ENCODE measurements around the gene SLC35E2B. TPM values are rescaled to one million over a fixed set of nuclear protein-coding genes. Genes with fewer than 3 reads are reported as not detected.

Gene SLC35E2B
- total and polyA plus RNA-seq, 2 of the 8 experiments (the other 6 are each of a cell fraction or from before 2014, with no cell fraction given), result 25.9 to 46.7 TPM

DNA sequence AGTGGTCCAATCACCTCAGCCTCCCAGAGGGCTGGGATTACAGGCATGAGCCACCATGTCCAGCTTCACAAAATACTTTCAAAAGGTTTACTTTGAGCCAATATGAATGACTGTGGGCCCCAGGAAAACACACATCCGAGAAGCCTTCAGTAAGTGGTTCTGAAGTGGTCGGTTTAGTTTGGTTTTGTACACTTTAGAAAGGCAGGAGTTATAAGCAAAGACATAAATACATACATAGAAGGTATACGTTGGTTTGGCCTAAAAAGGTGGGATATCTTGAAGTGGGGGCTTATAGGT lies 80.5 kb downstream of the SLC35E2B start:
- ChIA-PET POLR2A (ENCODE audit: partially characterized antibody) (interaction anchor here (0.8 kb wide), 1 partner anchor 10 kb away, joined by 3 read pairs; no protein-coding TSS in a partner anchor), CTCF (ENCODE audit: partially characterized antibody) (no interaction called here)
- H4K91ac ChIP-seq (replicated peaks; ENCODE audit: insufficient read length, low read length), result no peak overlapping the region
- H2BK15ac ChIP-seq (ENCODE audit: low read length), result no peak overlapping the region
- no peak overlapping the region for H3K56ac ChIP-seq (replicated peaks; ENCODE audit: insufficient read length, low read depth, low read length)
- H3K36me3 ChIP-seq (ENCODE audit: control insufficient read depth in 2 of 4, insufficient read depth in 4 of 4, low read length in 3 of 4), result no peaks in the 10 kb centered on the region
- H3K23me2 ChIP-seq (ENCODE audit: low read depth, low read length), result peaks cover 6% of the 10 kb centered on the region; the same call in 1 of the 2 replicates
- no peak overlapping the region for H2AFZ ChIP-seq (ENCODE audit: low read length)
- H3K14ac ChIP-seq (ENCODE audit: insufficient read length), result no peak overlapping the region
- H2AK5ac ChIP-seq (ENCODE audit: low read depth, low read length), result no peak overlapping the region
- H4K20me1 ChIP-seq (replicated peaks in 1 of 2; ENCODE audit: control insufficient read depth in 1 of 2, insufficient read depth in 2 of 2, low read length in 2 of 2), result peaks cover 4 to 18% of the 10 kb centered on the region in 2 experiments
- H3K23ac ChIP-seq (ENCODE audit: insufficient read length), result no peak overlapping the region
- H4K8ac ChIP-seq (ENCODE audit: extremely low read depth, insufficient read depth, low read length), result no peak overlapping the region
- no peak overlapping the region for H3K4me2 ChIP-seq (ENCODE audit: insufficient read depth in 1 of 2, low read depth in 2 of 2, low read length in 2 of 2)
- no peak overlapping the region for H3K18ac ChIP-seq (ENCODE audit: extremely low read depth, low read length)
- FAIRE-seq (no peak), DNase-seq (ENCODE audit: low read depth in 1 of 2, low spot score in 2 of 2) (no peak)
- WGBS, 2 experiments (ENCODE audit: extremely low coverage in 1 of 2, insufficient coverage in 1 of 2, insufficient read length in 1 of 2, insufficient replicate concordance in 2 of 2, low coverage in 1 of 2, low lambda C conversion rate in 2 of 2, missing lambda C conversion rate in 1 of 2), result 98% methylated on average over 3 of the region's 3 CpGs; no CpG with 5 or more reads in 1 of the 2 experiments
- no peak overlapping the region for H3K9ac ChIP-seq (replicated peaks in 1 of 4; ENCODE audit: extremely low read depth in 1 of 4, low read depth in 3 of 4, low read length in 3 of 4)
- no peak overlapping the region for H3K4ac ChIP-seq (replicated peaks; ENCODE audit: insufficient read length, low read depth, low read length)
- no peak overlapping the region for H3K4me3 ChIP-seq (ENCODE audit: extremely low read depth in 1 of 4, insufficient read depth in 2 of 4, low read depth in 3 of 4, low read length in 4 of 4)
- H2BK5ac ChIP-seq (ENCODE audit: low read depth, low read length), result no peak overlapping the region
- peaks cover 0 to 13% of the 10 kb centered on the region in 2 experiments; a peak in 2 of 4 replicates for H3K79me2 ChIP-seq (ENCODE audit: control insufficient read depth in 1 of 2, insufficient read depth in 2 of 2, low read length in 2 of 2)
- H3K9me3 ChIP-seq (ENCODE audit: insufficient read depth in 2 of 2, low read depth in 1 of 2, low read length in 1 of 2), result no peaks in the 10 kb centered on the region
- H4K5ac ChIP-seq (ENCODE audit: insufficient read length, low read depth, low read length), result no peak overlapping the region
- H3K27ac ChIP-seq (ENCODE audit: low read depth, low read length), result no peak overlapping the region
- H2BK20ac ChIP-seq (ENCODE audit: low read length), result no peak overlapping the region
- peaks cover 3% of the 10 kb centered on the region for H3K79me1 ChIP-seq (ENCODE audit: low read depth, low read length)
- TF ChIP-seq SIX5 (IDR thresholded peaks at IDR 0.05; ENCODE audit: low read depth, low read length) (no peak), TAF7 (optimal IDR thresholded peaks at IDR 0.05; ENCODE audit: borderline replicate concordance, low read depth, low read length) (no peak), RXRA (IDR thresholded peaks at IDR 0.05; ENCODE audit: insufficient read depth, low read depth, low read length) (no peak), JUND (IDR thresholded peaks at IDR 0.05; ENCODE audit: low read length) (no peak), HDAC6 (IDR thresholded peaks at IDR 0.05; ENCODE audit: low read depth, low read length) (no peak), HDAC2 (IDR thresholded peaks at IDR 0.05; ENCODE audit: borderline replicate concordance in 1 of 2, low read depth in 2 of 2, low read length in 2 of 2) (no peak), ZNF274 (IDR thresholded peaks at IDR 0.05; ENCODE audit: borderline replicate concordance, extremely low read depth, low read length) (no peak), CTBP2 (IDR thresholded peaks at IDR 0.05; ENCODE audit: borderline replicate concordance, insufficient read depth, insufficient read length, low read length) (no peak)
- TF ChIP-seq, protein P1, sequence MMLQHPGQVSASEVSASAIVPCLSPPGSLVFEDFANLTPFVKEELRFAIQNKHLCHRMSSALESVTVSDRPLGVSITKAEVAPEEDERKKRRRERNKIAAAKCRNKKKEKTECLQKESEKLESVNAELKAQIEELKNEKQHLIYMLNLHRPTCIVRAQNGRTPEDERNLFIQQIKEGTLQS (IDR thresholded peaks at IDR 0.05; ENCODE audit: insufficient read depth, low read depth, low read length), result no peak
- no peak overlapping the region for H2BK120ac ChIP-seq (replicated peaks; ENCODE audit: low read depth, low read length)
- peaks cover 0 to 13% (median 5%) of the 10 kb centered on the region in 4 experiments; a peak in 5 of 7 replicates for H3K4me1 ChIP-seq (replicated peaks in 1 of 4; ENCODE audit: control insufficient read depth in 3 of 4, insufficient read depth in 4 of 4, low read length in 3 of 4)
- H2BK12ac ChIP-seq (ENCODE audit: low read depth, low read length), result no peak overlapping the region
- no peaks in the 10 kb centered on the region; a peak in 1 of 7 replicates for H3K27me3 ChIP-seq (replicated peaks in 1 of 4; ENCODE audit: control insufficient read depth in 3 of 4, extremely low read depth in 1 of 4, insufficient read depth in 3 of 4, low read length in 3 of 4)

Data from H1 (cell line).